ENCODE data around the gene IFT20. TPM values are rescaled to one million over a fixed set of nuclear protein-coding genes. Genes with fewer than 3 reads are reported as not detected.
A peak's percentile ranks its signal among the peaks of the same experiment; 100 is the strongest.

Gene IFT20
- total and polyA plus RNA-seq, 2 of the 13 experiments (the other 11 are each of a cell fraction or from before 2014, with no cell fraction given): 28.0 to 37.8 TPM

GRCh38 chr17:28366605-28367004, 31.3 kb upstream of the IFT20 start:
- Histone ChIP-seq H3K36me3 (replicated peaks in 1 of 2; ENCODE audit: control insufficient read depth in 1 of 2, insufficient read depth in 2 of 2, low read length in 2 of 2) (peaks cover 5 to 18% of the 10 kb centered on the region in 2 experiments), H3K4me1 (ENCODE audit: insufficient read depth, low read length) (peaks cover 52% of the 10 kb centered on the region), H3K4me2 (ENCODE audit: low read depth, low read length) (no peak overlapping the region), H2AFZ (ENCODE audit: low read length) (no peak overlapping the region), H3K4me3 (replicated peaks in 1 of 3; ENCODE audit: insufficient read depth in 1 of 3, low read depth in 2 of 3, low read length in 3 of 3) (no peak overlapping the region), H3K79me2 (ENCODE audit: insufficient read depth, low read length) (peaks cover 7% of the 10 kb centered on the region), H3K9me3 (ENCODE audit: low read length) (no peaks in the 10 kb centered on the region), H3K27me3 (ENCODE audit: control insufficient read depth in 1 of 2, insufficient read depth in 2 of 2, low read length in 2 of 2) (no peaks in the 10 kb centered on the region), H3K27ac (ENCODE audit: extremely low read length, insufficient read depth, low read length) (peak overlapping the region; percentile 92), H4K20me1 (ENCODE audit: insufficient read depth, low read length) (no peaks in the 10 kb centered on the region), H3K9ac (ENCODE audit: insufficient read depth, low read depth, low read length) (no peak overlapping the region)
- WGBS (ENCODE audit: low lambda C conversion rate): 89% methylated on average over 1 of the region's 1 CpG
- intact Hi-C loops (cut with micrococcal nuclease; ENCODE audit: unreplicated experiment): no loop called here
- POLR2A ChIA-PET: interaction anchor here (0.9 to 8.3 kb wide), 5 partner anchors 10 to 50 kb away, joined by 6 to 183 read pairs (median 63); partner anchors contain the start of genes IFT20, POLDIP2, SLC46A1 and TNFAIP1
- CTCF ChIA-PET (ENCODE audit: low intra/inter-chr PET ratio, low total read pairs): no interaction called here
- no peak for FAIRE-seq
- no peak for DNase-seq (ENCODE audit: low spot score)
- in situ Hi-C loops (cut with HindIII; ENCODE audit: extremely low pct_ligation_motif_present, low pct_unique_long_range_greater_than_20kb): no loop called here
- ATAC-seq: no peak
- BruUV-seq (replicated peaks): no TSS peak
- TF ChIP-seq JUND (CRISPR knock-in tag; IDR thresholded peaks at IDR 0.05) (no peak), NCOA5 (CRISPR knock-in tag; IDR thresholded peaks at IDR 0.05) (no peak), ZNF18 (CRISPR knock-in tag; IDR thresholded peaks at IDR 0.05; ENCODE audit: insufficient replicate concordance) (no peak), FOXO4 (CRISPR knock-in tag; conservative IDR thresholded peaks at IDR 0.05) (no peak), ZNF30 (CRISPR knock-in tag; IDR thresholded peaks at IDR 0.05) (no peak), PHF5A (CRISPR knock-in tag; IDR thresholded peaks at IDR 0.05; ENCODE audit: low read depth, unreplicated experiment) (no peak), ZNF143 (CRISPR knock-in tag; IDR thresholded peaks at IDR 0.05) (no peak), E2F1 (CRISPR knock-in tag; IDR thresholded peaks at IDR 0.05) (no peak), ZNF556 (CRISPR knock-in tag; IDR thresholded peaks at IDR 0.05; ENCODE audit: borderline replicate concordance) (no peak), NFKB2 (CRISPR knock-in tag; IDR thresholded peaks at IDR 0.05; ENCODE audit: borderline replicate concordance) (no peak), HNF4A (CRISPR knock-in tag; IDR thresholded peaks at IDR 0.05) (no peak), HNRNPL (IDR thresholded peaks at IDR 0.05; ENCODE audit: low read depth, low read length) (no peak), FIP1L1 (IDR thresholded peaks at IDR 0.05; ENCODE audit: borderline replicate concordance, insufficient read depth, low read depth, low read length) (no peak)

Measured in HepG2 (cell line).